WERI-Rb-1 (cell line): ENCODE results near the gene CABLES2.

Experiments used
- DNase-seq: peaks from one replicate; pipeline ENCODE4 v3.0.0-alpha.2; 2020
- H3K27ac ChIP-seq: fragments of 250-450 bp; sonication (Bioruptor Pico); 2 replicates; pipeline ENCODE4 v1.5.1; 2020; ENCODE audit warnings: mild to moderate bottlenecking, moderate library complexity
- H3K27me3 ChIP-seq: fragments of 250-450 bp; sonication (Bioruptor Pico); 2 replicates; pipeline ENCODE4 v1.5.1; 2021; ENCODE audit warnings: mild to moderate bottlenecking, low read depth, moderate library complexity; ENCODE audit not compliant: insufficient read depth, severe bottlenecking
- H3K36me3 ChIP-seq: fragments of 250-450 bp; sonication (Bioruptor Pico); 2 replicates; pipeline ENCODE4 v1.5.1; 2020; ENCODE audit warnings: mild to moderate bottlenecking, moderate library complexity
- H3K4me3 ChIP-seq: 2 replicates; pipeline ENCODE4 v1.5.1; 2011; ENCODE audit warnings: low read depth, mild to moderate bottlenecking, control low read depth, low read length
- H3K9me3 ChIP-seq: fragments of 250-450 bp; sonication (Bioruptor Pico); 2 replicates; pipeline ENCODE4 v1.5.1; 2021; ENCODE audit warnings: mild to moderate bottlenecking, moderate library complexity; ENCODE audit not compliant: severe bottlenecking
- TF ChIP-seq, protein P1 (sequence below): IDR thresholded peaks from 2 replicates; pipeline ENCODE4 v1.5.1; 2011; ENCODE audit warnings: low read depth, mild to moderate bottlenecking, control low read depth, inconsistent platforms, low read length

The CABLES2 gene

DNA sequence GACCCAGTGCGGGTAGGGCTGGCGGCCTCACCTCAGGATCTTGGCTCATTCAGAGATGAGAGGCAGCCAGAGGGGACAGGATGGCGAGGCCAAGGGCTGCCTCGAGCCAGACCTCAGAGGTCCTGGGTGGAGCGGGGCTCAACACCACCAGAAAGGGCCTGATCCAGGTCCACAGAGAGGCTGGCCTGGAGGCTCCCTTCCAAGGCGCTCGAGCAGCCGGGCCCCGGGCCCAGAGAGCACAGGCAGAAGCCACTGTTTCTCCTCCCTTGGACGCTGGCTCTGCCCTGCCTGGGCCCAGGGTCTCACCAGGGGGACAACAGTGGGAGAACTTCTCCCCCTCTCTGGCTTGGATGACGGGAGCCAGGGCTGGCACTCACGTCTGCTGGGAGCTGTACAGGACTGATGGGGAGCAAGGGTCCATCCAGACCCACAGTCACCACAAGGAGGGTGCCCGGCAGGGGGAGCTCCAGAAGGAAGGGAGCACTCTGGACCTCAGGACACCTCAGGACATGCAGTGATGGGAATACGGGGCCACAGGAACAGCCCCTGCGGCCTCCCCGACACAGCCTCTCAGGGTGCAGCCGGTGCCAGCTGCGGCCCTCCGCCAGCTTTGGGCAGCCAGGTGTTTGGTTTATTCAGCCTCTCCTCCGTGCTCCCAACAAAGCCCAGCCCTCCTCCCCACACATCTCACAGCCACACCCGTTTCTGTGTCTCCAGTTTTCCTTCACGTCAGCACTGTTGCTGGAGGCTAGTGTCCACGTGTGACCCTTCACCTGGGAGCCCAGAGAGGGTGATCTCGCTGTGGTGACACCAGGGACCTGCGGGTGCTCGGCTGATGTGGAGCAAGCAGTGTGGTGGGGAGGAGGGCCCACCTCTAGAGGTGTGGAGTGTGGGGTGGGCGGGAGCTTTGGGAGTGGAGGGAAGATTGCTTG, 11.5 kb downstream of the CABLES2 start:
- Histone ChIP-seq H3K27ac (no peak overlapping the region), H3K9me3 (no peaks in the 10 kb centered on the region), H3K27me3 (no peaks in the 10 kb centered on the region), H3K4me3 (no peak overlapping the region), H3K36me3 (peaks cover 44% of the 10 kb centered on the region)
- TF ChIP-seq, protein P1, sequence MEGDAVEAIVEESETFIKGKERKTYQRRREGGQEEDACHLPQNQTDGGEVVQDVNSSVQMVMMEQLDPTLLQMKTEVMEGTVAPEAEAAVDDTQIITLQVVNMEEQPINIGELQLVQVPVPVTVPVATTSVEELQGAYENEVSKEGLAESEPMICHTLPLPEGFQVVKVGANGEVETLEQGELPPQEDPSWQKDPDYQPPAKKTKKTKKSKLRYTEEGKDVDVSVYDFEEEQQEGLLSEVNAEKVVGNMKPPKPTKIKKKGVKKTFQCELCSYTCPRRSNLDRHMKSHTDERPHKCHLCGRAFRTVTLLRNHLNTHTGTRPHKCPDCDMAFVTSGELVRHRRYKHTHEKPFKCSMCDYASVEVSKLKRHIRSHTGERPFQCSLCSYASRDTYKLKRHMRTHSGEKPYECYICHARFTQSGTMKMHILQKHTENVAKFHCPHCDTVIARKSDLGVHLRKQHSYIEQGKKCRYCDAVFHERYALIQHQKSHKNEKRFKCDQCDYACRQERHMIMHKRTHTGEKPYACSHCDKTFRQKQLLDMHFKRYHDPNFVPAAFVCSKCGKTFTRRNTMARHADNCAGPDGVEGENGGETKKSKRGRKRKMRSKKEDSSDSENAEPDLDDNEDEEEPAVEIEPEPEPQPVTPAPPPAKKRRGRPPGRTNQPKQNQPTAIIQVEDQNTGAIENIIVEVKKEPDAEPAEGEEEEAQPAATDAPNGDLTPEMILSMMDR: no peak
- DNase-seq: no peak

DNA sequence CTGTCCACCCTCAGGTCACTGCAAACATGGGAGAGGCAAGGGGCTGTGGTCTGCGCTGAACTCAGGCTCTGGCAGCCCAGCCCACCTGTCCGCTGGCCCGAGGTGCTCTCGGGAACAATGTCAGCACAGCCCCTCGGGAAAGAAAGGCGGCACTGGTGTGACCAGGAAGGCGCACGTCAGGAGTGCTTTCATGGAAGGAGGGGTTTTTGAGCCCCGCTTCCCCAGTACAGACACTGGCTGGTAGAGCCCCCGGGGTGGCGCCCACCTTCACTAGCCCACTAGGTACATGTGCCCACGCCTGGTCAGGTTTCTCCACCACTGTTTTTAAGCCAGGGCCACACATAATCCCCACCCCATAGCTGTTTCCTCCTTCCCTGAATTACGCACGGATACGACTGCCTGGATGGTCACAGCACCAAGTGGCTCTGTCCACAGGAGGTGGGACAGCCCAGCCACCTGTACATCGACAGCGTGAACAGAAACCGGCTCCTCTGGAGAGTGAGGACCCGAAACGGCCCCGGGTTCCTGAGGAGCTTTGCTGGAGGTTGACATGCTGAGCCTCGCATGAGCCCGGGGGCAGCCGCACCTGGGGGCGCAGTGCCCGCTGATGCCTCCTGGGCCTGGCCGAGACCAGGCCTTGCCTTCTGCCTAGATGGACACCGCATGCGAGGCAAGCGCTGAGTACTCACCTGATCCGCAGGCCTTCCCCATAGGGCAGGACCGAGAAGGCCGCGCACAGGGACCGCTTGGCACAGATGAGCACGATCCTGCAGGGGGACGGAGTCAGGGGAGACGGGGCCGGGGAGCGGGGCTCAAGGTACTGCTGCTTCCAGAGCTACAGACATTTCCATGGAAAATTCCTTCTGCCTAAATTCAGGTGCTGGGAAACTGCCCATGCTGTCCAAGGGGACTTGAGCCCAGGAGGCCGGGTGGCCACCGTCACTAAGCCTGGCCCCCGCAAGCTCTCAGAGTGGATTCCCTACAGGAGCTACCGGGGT, 12.5 kb downstream of the CABLES2 start:
- H3K27me3 ChIP-seq: no peaks in the 10 kb centered on the region
- DNase-seq: no peak
- peaks cover 49% of the 10 kb centered on the region for H3K36me3 ChIP-seq
- TF ChIP-seq, protein P1: no peak
- H3K27ac ChIP-seq: no peak overlapping the region
- H3K9me3 ChIP-seq: no peaks in the 10 kb centered on the region
- no peak overlapping the region for H3K4me3 ChIP-seq

DNA sequence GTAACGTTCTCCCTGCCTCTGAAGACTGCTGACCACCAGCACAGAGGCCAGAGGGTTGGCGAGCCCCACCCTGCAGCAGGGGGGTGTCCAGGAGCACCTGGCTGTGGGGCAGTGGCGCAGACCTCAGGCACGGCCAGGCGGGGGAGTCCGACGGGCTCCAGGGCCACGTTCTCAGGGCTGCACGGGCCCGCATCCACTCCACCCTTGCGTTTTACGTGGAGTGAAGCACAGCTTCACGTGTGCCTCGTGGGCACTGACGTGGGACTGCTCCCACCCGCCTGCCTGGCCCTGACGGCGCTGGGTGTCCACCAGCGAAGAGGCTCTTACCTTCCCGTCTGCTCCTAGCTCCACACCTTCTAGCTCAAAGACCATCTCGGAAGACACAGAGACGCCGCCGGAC, 13.3 kb downstream of the CABLES2 start:
- no peak for DNase-seq
- H3K4me3 ChIP-seq: no peak overlapping the region
- TF ChIP-seq, protein P1: no peak
- H3K27ac ChIP-seq: no peak overlapping the region
- no peaks in the 10 kb centered on the region for H3K9me3 ChIP-seq
- H3K27me3 ChIP-seq: no peaks in the 10 kb centered on the region
- peaks cover 56% of the 10 kb centered on the region for H3K36me3 ChIP-seq

DNA sequence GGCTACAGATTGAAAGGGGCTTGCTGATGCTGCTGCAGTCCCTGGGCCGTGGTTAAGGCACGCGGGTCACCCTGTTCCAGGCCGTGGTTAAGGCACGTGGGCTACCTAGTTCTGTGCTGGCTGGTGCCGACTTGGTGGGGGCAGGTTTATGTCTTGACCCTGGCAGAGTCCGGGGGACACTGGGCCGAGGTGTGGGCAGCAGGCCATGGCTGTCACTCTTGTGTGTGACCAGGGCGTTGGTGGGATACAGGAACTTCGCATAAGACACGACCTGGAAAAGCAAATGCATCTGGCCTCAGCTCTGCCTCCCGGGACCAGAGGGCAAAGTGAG, 13.8 kb downstream of the CABLES2 start:
- no peak overlapping the region for H3K27ac ChIP-seq
- no peak overlapping the region for H3K4me3 ChIP-seq
- H3K9me3 ChIP-seq: no peaks in the 10 kb centered on the region
- H3K36me3 ChIP-seq: peaks cover 61% of the 10 kb centered on the region
- no peaks in the 10 kb centered on the region for H3K27me3 ChIP-seq
- no peak for DNase-seq
- TF ChIP-seq, protein P1: no peak

DNA sequence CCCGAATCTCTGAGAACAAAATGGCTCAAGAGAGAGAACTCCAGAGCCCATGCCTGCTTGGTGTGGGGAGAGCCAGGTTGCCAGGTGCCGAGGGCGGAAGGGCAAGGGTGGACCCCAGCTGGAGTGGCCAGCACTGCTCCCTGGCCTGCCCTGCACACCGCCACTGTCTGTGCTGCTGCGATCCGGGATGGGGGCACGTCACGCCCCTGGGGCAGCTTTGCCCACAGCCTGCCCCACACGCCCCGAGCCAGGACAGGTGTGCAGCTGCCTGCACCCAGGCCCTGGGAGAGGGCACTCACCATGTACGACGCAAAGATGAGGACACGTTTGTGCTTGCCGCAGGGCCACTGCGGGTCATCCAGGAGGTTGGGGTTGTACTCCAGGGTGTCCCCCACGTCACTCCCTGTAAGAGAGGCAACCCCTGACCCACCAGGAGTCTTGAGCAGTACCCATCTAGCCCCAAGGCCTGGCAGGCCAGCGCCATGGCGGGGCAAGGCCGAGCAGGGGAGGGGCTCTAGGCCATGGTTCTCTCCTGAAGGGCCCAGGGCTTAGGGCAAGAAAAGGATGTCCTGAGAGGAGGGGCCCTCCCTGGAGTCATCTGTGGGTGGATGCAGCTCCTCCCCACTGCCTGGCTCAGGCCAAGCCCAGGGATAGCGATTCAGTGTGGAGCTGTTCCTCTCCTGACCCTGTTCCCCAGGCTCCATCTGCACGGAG, 14.3 kb downstream of the CABLES2 start:
- peaks cover 67% of the 10 kb centered on the region for H3K36me3 ChIP-seq
- no peak overlapping the region for H3K27ac ChIP-seq

More for the DNA sequence above, 14.3 kb downstream of the CABLES2 start:
- TF ChIP-seq, protein P1: no peak
- Histone ChIP-seq H3K9me3 (no peaks in the 10 kb centered on the region), H3K27me3 (no peaks in the 10 kb centered on the region), H3K4me3 (no peak overlapping the region)
- no peak for DNase-seq
